ENCODE results near the gene RFC1. TPM values are rescaled to one million over a fixed set of nuclear protein-coding genes. Genes with fewer than 3 reads are reported as not detected.

Gene RFC1
- polyA plus RNA-seq, 1 of the 3 experiments (the other 2 are of a cell fraction), result 14.9 TPM

- H3K36me3 ChIP-seq (replicated peaks in 1 of 2; ENCODE audit: control insufficient read depth in 1 of 2, insufficient read depth in 2 of 2, low read length in 1 of 2), result peaks cover 0 to 17% of the 10 kb centered on the region in 2 experiments
- TF ChIP-seq EP300 (IDR thresholded peaks at IDR 0.05; ENCODE audit: borderline replicate concordance in 1 of 2, low read depth in 1 of 2, low read length in 1 of 2), result peak in 1 of 2 experiments; percentile 45; a peak in 1 of 4 replicates
- no peak for TF ChIP-seq FOXM1 (IDR thresholded peaks at IDR 0.05; ENCODE audit: low read depth)
- TF ChIP-seq CTCF (IDR thresholded peaks at IDR 0.05), result no peak
- TF ChIP-seq GATA2 (CRISPR knock-in tag; IDR thresholded peaks at IDR 0.05), result peak; percentile 60
- TF ChIP-seq RCOR1 (IDR thresholded peaks at IDR 0.05; ENCODE audit: low read length), result peak; percentile 31; the same call in 1 of the 2 replicates
- TF ChIP-seq, protein P1, sequence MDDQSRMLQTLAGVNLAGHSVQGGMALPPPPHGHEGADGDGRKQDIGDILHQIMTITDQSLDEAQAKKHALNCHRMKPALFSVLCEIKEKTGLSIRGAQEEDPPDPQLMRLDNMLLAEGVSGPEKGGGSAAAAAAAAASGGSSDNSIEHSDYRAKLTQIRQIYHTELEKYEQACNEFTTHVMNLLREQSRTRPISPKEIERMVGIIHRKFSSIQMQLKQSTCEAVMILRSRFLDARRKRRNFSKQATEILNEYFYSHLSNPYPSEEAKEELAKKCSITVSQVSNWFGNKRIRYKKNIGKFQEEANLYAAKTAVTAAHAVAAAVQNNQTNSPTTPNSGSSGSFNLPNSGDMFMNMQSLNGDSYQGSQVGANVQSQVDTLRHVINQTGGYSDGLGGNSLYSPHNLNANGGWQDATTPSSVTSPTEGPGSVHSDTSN (IDR thresholded peaks at IDR 0.05), result no peak
- H3F3A ChIP-seq (replicated peaks; ENCODE audit: insufficient read depth), result no peaks in the 10 kb centered on the region
- no peaks in the 10 kb centered on the region for H3K4me1 ChIP-seq (ENCODE audit: control insufficient read depth in 1 of 2, insufficient read depth in 2 of 2, low read depth in 1 of 2, low read length in 1 of 2)
- H3K27ac ChIP-seq (ENCODE audit: low read depth in 2 of 2, low read length in 1 of 2), result no peak overlapping the region
- ChIA-PET CTCF (interaction anchor here (1.0 kb wide), 1 partner anchor 12 kb away, joined by 4 read pairs; no protein-coding TSS in a partner anchor), POLR2A (no interaction called here)
- no peak overlapping the region for H3K9ac ChIP-seq
- no peak overlapping the region for H3K4me2 ChIP-seq
- no peaks in the 10 kb centered on the region for H3K9me3 ChIP-seq
- H3K27me3 ChIP-seq (ENCODE audit: insufficient read depth), result no peaks in the 10 kb centered on the region
- WGBS (ENCODE audit: low lambda C conversion rate), result 84% methylated on average over 3 of the region's 3 CpGs
- H4K20me1 ChIP-seq (ENCODE audit: insufficient read depth), result no peaks in the 10 kb centered on the region
- no peak for DNase-seq
- H3K9me2 ChIP-seq, result no peaks in the 10 kb centered on the region
- H3K4me3 ChIP-seq (ENCODE audit: low read depth in 2 of 2, low read length in 1 of 2), result no peak overlapping the region
- no peaks in the 10 kb centered on the region for H3K79me2 ChIP-seq (ENCODE audit: insufficient read depth)
- H2AFZ ChIP-seq (ENCODE audit: low read depth), result no peak overlapping the region
These were observed 122.7 kb downstream of the RFC1 start for GRCh38 chr4:39243462-39243861.

Small RNAs within 50 kb of the gene (small RNA-seq; reads per million reads assigned to genes)
- gene MIR5591 (0 reads per million in 7 experiments), gene RNU6-32P (0 reads per million in 7 experiments), gene RNU6-887P (0 reads per million in 7 experiments)

Other genes starting within 250 kb of the RFC1 start
- gene WDR19, start 183.8 kb downstream of the RFC1 start, polyA plus RNA-seq (2012; rRNA removed), result 23.3 and 35.3 TPM in 2 replicates
- gene KLB, start 40.6 kb upstream of the RFC1 start, polyA plus RNA-seq (2012; rRNA removed), result not detected in 2 replicates
- gene RPL9, start 92.6 kb upstream of the RFC1 start, polyA plus RNA-seq (2012; rRNA removed), result 1,564 and 2,425 TPM in 2 replicates
- gene LIAS, start 92.7 kb upstream of the RFC1 start, polyA plus RNA-seq (2012; rRNA removed), result 9.2 and 10.8 TPM in 2 replicates
- gene UGDH, start 161.1 kb upstream of the RFC1 start, polyA plus RNA-seq (2012; rRNA removed), result 41.4 and 41.6 TPM in 2 replicates